Erythroblast (primary cell): ENCODE measurements around the gene SP1.
"Not testable (repeated sequence)": the region's sequence is repeated elsewhere in the genome, so short reads cannot be mapped to it uniquely, and the experiment has no call there.

Experiments used
- GATA1 ChIP-seq: IDR thresholded peaks from 2 replicates; pipeline ENCODE4 v1.6.1; 2011; ENCODE audit warnings: low read depth, mild to moderate bottlenecking, control low read depth, low read length, moderate library complexity
- POLR2A ChIP-seq: IDR thresholded peaks from 2 replicates; pipeline ENCODE4 v1.6.1; 2011; ENCODE audit warnings: mild to moderate bottlenecking, low read length

DNA sequence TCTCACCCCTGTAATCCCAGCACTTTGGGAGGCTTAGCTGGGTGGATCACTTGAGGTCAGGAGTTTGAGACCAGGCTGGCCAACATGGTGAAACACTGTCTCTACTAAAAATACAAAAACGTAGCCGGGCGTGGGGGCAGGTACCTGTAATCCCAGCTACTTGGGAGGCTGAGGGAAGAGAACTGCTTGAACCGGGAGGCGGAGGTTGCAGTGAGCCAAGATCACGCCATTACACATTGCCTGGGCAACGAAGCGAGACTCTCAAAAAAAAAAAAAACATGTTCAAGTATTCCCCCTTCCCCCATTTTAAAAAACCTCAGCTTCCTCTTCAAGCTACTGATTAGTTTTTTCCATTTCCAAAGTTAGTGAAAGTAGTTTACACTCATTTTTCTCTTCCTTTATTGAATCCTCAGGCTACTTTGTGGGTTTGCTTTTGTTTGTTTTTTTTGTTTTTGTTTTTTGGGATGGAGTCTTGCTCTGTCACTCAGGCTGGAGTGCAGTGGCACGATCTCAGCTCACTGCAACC lies 37.4 kb downstream of the SP1 start:
- not testable (repeated sequence) for TF ChIP-seq POLR2A, GATA1
